SH-SY5Y (cell line): ENCODE data around the gene MRPL36.

Experiments
- GATA2 ChIP-seq: IDR thresholded peaks from 2 replicates; pipeline ENCODE4 v1.6.1; 2011; ENCODE audit warnings: mild to moderate bottlenecking, low read depth, low read length
- GATA3 ChIP-seq: IDR thresholded peaks from 2 replicates; pipeline ENCODE4 v1.6.1; 2011; ENCODE audit warnings: low read depth, mild to moderate bottlenecking, low read length, moderate library complexity

MRPL36 gene

DNA sequence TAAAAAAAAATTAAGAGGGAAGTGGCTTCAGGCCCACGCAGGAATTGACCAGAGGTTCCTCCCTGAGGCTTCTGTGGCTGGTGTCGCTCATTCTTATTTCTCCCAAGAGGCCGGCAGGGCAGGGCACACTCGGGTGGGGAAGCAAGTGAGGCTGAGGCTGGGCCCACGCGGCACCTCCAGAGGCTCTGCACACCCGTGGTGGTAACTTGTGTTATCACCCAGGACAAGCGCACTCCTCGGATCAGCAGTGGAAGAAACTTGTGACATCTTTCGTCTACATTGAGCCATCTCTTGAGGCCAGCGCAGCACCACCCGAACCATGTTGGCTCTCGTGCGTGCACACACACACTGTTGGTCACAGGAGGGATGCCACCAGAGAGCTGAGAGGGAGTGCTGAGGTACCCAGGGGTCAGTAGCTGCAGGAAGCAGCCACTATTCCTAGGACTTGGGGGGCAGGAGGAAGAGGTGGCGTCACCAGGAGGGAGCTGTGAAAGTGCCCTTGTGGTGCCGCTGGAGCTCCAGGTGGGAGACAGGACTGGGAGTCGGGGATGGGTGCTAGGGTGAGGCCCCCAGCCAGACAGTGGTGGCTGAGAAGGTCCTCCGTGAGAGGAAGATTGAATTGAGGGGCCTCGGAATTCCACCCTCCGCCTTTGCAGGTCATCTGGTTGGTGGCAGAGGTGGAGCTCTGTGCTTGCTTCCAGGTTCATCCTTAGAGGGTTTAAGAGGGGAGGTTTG is 8.0 kb upstream of the MRPL36 start:
- TF ChIP-seq GATA2 (no peak), GATA3 (no peak)

DNA sequence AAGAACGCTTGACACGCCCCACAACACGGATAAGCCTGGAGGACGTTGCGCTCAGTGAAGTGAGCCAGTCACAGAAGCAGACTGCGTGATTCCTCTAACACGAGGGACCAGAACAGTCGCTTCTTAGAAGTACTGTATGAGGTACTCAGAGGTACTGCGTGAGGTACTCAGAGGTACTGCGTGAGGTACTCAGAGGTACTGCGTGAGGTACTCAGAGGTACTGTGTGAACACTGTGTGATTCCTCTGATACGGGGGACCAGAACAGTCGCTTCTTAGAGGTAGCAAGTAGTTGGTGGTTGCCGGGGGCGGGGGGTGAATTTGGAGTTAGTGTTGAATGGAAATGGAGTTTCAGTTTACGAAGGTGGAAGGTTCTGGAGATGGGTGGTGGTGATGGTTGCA is 7.3 kb upstream of the MRPL36 start:
- TF ChIP-seq GATA3, result no peak
- no peak for TF ChIP-seq GATA2

DNA sequence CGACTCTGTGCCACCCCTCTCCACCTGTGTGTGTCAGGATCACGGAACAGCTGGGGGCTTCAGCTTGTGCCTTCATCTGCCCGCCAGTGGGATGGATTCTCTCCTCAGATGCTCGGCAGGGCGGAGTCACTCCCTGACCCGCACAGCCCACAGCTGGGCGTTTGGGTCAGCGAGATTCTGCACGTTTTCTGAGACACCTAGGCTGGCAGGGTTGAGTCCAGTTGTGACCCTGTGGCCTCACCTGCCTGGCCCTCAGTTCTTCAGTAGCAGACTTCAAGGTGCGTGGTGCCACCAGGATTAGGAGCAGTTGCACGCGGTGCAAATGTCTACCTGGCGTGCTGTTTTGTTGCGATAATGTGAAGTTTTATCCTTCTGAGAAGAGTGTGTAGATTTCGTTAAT is 6.6 kb upstream of the MRPL36 start:
- no peak for TF ChIP-seq GATA3

DNA sequence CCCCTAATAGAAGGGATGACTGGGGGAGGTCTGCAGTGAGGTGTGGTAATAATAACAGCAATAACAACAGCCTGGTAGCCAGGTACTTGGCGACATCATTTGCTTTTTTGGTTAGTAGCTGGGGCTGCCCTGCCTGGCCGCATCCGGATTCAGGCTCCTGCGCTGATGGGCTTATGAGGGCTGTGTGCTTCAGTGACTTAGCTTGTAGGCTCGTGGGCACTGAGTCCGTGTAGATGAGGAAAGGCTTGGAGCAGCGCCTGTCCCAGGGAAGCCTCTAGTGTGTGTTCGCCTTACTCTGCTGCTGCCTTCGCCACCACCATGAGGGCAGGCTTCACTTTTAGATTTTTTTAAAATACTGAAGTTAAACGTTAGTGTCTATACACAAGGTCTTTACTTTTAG is 6.1 kb upstream of the MRPL36 start:
- TF ChIP-seq GATA2 (no peak), GATA3 (no peak)

DNA sequence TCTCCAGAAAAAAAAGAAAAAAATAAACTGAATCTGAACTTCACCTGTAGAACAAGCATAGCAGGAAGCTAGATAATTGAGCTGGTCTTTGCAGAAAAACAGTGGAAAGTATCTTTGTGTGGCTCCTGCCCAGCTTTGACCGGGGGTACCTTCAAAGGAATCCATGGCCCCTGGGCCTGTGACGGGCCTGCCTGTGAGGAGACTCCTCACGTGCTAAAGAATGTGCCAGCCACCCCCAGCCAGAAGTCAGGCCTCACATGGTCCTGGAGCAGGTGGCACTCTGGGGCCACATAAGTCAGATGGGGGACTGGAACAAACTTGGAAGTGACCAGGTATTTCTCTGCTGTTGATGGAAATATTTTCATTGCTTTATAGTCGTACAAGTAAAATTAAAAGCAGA is 5.7 kb upstream of the MRPL36 start:
- TF ChIP-seq GATA3, result no peak

- TF ChIP-seq GATA2 (no peak), GATA3 (no peak)
Measured at GRCh38 chr5:1804001-1804690, 4.5 kb upstream of the MRPL36 start.

DNA sequence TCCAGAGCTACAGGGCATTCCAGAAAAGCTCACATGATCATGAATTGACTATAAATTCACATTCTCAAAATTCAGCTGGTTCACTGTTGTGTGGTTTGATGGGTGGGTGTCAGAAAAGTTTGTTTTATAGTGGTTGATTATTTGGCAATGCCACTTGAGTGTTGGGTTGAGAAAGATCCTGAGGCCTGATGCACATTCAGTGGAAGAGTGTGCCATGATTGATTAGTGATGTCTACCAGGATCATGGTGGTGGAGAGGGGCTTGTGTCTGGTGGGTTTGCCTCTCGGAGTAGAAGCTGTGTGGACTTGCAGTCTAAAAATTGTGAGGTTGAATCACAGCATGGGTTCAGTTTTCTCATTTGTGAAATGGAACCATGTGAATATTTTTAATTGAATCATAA is 3.6 kb upstream of the MRPL36 start:
- TF ChIP-seq GATA2 (no peak), GATA3 (no peak)

GRCh38 chr5:1801967-1802295 is 2.3 kb upstream of the MRPL36 start:
- no peak for TF ChIP-seq GATA2
- no peak for TF ChIP-seq GATA3

- TF ChIP-seq GATA2 (no peak), GATA3 (no peak)
Measured at GRCh38 chr5:1801222-1801966, 1.8 kb upstream of the MRPL36 start, which contains the start of gene NDUFS6. TSS of gene NDUFS6 (plus strand) at chr5:1801407. CDS start at chr5:1801418, 11 bp downstream.

- TF ChIP-seq GATA2 (no peak), GATA3 (no peak)
Measured at GRCh38 chr5:1800472-1801221, 1.0 kb upstream of the MRPL36 start.

DNA sequence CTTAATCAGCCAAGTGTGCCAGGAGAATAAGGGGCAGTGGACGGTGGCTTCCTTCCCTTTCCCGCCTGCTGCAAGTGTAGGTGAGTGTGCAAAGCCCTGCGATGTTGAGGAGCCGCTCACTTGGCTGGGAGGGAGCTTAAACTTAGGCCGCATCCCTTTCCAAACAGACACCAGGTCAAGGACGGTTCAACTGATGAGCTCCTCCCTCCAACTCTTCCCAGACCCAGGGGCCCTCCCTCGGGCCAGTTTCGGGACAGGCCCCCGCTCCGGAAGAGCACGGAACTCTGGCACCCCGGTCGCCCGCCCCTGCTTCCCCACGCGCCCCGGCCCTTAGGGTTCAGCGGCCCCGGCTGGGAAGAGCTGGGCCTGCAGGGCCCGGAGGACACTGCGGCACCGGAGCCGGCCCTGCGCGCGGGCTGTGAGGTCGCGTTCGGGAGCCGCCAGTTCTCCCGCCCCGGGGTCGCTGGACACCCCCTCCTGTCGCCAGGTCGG is 481 bp downstream of the MRPL36 start:
- TF ChIP-seq GATA2 (no peak), GATA3 (no peak)

GRCh38 chr5:1797855-1798254 is 1.8 kb downstream of the MRPL36 start:
- TF ChIP-seq GATA3, result no peak
- TF ChIP-seq GATA2, result no peak

DNA sequence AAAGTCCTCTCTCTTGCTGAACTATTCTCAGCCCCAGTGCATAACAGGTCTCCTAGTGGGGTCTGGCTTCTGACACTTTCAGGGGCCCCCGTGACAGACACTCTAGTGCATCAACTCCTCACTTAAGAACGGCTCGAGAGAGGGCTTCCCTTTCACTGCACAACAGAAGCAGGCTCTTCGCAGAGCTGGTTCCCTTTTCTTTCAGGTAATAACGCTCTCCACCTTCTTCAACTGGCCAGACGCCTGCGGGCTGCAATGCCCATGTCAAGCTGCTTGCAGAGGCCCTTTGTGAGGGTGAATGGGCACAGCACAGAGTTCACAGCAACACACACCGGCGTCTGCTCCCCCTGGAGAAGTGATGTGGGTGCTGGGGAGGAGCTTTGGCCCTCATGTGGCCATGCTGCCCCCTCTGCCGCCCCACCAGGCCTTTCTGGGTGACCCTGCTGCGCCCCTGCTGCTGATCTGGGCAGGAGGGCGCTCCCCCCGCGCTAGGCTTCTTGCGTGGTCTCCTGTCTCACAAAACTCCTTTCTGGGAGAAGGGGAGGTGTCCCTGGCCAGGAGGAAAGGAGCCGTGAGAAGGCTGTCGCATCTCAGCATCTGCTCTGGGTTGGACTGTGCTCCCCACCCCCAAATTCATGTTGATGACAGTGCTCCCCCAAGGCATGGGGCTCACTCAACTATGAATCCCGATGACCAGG is 2.4 kb downstream of the MRPL36 start:
- TF ChIP-seq GATA2 (no peak), GATA3 (no peak)
